ENCODE results near the gene DDX52. TPM values are rescaled to one million over a fixed set of nuclear protein-coding genes. Genes with fewer than 3 reads are reported as not detected.
"Not testable (repeated sequence)": the region's sequence is repeated elsewhere in the genome, so short reads cannot be mapped to it uniquely, and the experiment has no call there.

The DDX52 gene, protein sequence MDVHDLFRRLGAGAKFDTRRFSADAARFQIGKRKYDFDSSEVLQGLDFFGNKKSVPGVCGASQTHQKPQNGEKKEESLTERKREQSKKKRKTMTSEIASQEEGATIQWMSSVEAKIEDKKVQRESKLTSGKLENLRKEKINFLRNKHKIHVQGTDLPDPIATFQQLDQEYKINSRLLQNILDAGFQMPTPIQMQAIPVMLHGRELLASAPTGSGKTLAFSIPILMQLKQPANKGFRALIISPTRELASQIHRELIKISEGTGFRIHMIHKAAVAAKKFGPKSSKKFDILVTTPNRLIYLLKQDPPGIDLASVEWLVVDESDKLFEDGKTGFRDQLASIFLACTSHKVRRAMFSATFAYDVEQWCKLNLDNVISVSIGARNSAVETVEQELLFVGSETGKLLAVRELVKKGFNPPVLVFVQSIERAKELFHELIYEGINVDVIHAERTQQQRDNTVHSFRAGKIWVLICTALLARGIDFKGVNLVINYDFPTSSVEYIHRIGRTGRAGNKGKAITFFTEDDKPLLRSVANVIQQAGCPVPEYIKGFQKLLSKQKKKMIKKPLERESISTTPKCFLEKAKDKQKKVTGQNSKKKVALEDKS
- 50.7 TPM for polyA plus RNA-seq (2013, experiment 1 of 4)
- 63.1 TPM for polyA plus RNA-seq (2013, experiment 2 of 4)
- 38.5 TPM for polyA plus RNA-seq (2013, experiment 3 of 4)
- polyA plus RNA-seq (2013, experiment 4 of 4), result 47.9 TPM

DNA sequence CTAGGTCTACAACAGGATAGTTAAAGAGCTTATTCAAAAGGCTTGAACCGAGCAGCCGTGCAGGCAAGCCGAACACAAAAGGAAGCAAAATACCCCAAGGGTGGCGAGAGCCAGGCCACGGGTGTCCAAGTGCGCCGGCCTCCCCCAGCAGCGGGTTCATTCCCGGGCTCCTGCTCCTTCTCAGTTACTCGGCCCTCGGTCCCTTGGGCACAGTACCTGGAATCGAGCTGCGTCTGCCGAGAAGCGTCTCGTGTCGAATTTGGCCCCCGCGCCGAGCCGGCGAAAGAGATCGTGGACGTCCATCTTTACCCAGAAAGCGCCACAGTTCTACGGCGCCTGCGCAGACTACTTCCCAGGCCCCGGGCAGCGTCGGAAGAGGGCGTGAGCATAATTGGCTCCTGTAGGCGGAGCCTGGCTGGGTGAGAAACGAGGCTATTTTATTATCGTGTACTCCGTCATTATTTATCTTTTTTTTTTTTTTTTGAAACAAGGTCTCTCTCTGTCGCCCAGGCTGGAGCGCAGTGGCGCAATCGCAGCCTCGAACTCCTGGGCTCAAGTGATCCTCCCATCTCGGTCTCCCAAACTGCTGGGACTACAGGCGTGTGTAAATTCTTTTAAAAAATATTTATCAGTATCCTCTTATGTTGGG is at the start of gene DDX52:
Gene DDX52, minus strand, starts transcription at position 329 of the 649 bp plus-strand sequence. Its CDS starts 26 bp downstream, at position 303.
- H3K27ac ChIP-seq (ENCODE audit: insufficient read depth, low read depth, low read length, poor library complexity, severe bottlenecking), result peak within 1 kb of the TSS; percentile 65
- 0 to 1% methylated on average over 41 to 42 of the region's 43 CpGs for WGBS, 2 experiments
- peaks cover 8% of the 10 kb centered on the region for H3K4me1 ChIP-seq (ENCODE audit: control insufficient read depth, insufficient read depth, low read length)
- H3K9me3 ChIP-seq (ENCODE audit: control insufficient read depth, low read length), result no peaks in the 10 kb centered on the region
- peaks cover 44% of the 10 kb centered on the region for H3K27me3 ChIP-seq (ENCODE audit: control insufficient read depth, insufficient read depth, low read length, poor library complexity, severe bottlenecking)
- H3K4me3 ChIP-seq (ENCODE audit: insufficient read depth, low read depth, low read length), result peak within 1 kb of the TSS; percentile 86
- H3K36me3 ChIP-seq (ENCODE audit: control insufficient read depth, insufficient read depth, low read length), result peaks cover 13% of the 10 kb centered on the region

DNA sequence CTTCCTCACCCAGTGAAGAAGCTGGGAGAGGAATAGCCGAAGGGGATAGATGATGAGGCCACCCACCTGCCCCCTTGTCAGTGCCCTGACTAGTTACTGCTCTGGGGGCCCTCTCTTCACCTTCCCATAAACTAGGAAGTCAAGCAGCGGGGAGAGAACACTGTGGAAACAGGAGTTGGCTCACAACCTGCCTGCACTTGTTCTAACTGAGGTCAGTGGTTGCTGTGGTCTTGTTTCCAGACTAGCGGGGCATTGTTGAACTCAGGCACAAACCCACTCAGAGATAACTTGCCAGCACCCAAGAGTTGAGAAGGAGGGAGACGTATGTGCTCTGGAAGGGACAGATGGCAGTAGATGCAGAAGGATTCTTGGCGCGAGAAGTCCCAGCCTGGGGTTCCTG is 48.6 kb upstream of the DDX52 start:
- no peak overlapping the region for H3K27ac ChIP-seq (ENCODE audit: insufficient read depth, low read depth, low read length, poor library complexity, severe bottlenecking)
- 96 to 98% methylated on average over 6 of the region's 6 CpGs for WGBS, 2 experiments
- no peaks in the 10 kb centered on the region for H3K9me3 ChIP-seq (ENCODE audit: control insufficient read depth, low read length)
- no peaks in the 10 kb centered on the region for H3K27me3 ChIP-seq (ENCODE audit: control insufficient read depth, insufficient read depth, low read length, poor library complexity, severe bottlenecking)
- no peaks in the 10 kb centered on the region for H3K36me3 ChIP-seq (ENCODE audit: control insufficient read depth, insufficient read depth, low read length)
- no peak overlapping the region for H3K4me3 ChIP-seq (ENCODE audit: insufficient read depth, low read depth, low read length)
- H3K4me1 ChIP-seq (ENCODE audit: control insufficient read depth, insufficient read depth, low read length), result no peaks in the 10 kb centered on the region

DNA sequence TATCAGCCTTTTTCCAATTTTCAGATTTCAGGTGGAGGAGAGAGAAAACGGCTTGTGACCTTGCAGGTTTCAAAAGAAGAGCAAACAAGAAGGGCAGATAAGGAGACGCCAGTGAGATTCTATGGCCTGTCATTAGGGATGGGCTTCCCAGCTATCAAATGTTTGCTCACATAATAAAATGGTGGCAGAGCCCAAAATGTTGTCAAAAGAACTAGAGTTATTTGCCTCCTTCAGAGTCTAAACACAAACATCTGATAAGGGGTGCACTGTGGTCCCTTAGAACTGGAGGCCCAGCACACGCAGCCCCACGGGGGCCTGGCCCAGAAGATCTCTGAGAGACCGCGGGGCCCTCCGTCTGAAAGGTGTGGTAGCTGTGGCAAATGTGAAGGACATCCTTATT is 46.1 kb upstream of the DDX52 start:
- WGBS, 2 experiments, result 93 to 96% methylated on average over 7 of the region's 7 CpGs

DNA sequence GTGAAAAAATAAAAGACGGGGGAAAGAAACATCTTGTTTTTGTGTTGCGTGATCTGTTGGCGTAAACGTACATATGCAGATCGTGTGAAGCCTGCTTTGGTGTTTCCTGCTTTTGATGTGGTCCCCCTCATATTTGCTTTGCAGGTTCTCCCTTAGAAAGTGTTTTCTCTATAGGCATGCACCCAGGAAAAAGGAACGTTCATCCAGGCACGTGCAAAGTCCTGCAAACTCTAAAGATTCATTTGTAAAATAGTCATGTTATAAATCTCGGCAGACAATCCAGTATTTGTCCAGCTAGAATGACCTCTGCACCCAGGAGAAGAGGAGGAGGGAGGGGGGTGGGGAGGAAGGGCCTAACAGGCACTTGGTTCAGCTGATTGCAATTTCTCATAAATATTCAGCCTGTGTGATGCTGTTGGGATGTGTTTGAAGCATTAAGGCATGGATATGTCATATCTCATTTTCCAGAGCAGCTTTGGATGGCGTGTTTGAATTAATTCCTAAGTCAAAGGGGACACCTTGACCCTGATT is 40.3 kb upstream of the DDX52 start:
- H3K4me3 ChIP-seq (ENCODE audit: insufficient read depth, low read depth, low read length), result no peak overlapping the region
- WGBS, 2 experiments, result 95 to 96% methylated on average over 9 of the region's 9 CpGs
- H3K27ac ChIP-seq (ENCODE audit: insufficient read depth, low read depth, low read length, poor library complexity, severe bottlenecking), result no peak overlapping the region

More for the DNA sequence above, 46.1 kb upstream of the DDX52 start:
- Histone ChIP-seq H3K36me3 (ENCODE audit: control insufficient read depth, insufficient read depth, low read length) (no peaks in the 10 kb centered on the region), H3K4me1 (ENCODE audit: control insufficient read depth, insufficient read depth, low read length) (no peaks in the 10 kb centered on the region), H3K9me3 (ENCODE audit: control insufficient read depth, low read length) (no peaks in the 10 kb centered on the region), H3K4me3 (ENCODE audit: insufficient read depth, low read depth, low read length) (no peak overlapping the region), H3K27me3 (ENCODE audit: control insufficient read depth, insufficient read depth, low read length, poor library complexity, severe bottlenecking) (no peaks in the 10 kb centered on the region), H3K27ac (ENCODE audit: insufficient read depth, low read depth, low read length, poor library complexity, severe bottlenecking) (no peak overlapping the region)

DNA sequence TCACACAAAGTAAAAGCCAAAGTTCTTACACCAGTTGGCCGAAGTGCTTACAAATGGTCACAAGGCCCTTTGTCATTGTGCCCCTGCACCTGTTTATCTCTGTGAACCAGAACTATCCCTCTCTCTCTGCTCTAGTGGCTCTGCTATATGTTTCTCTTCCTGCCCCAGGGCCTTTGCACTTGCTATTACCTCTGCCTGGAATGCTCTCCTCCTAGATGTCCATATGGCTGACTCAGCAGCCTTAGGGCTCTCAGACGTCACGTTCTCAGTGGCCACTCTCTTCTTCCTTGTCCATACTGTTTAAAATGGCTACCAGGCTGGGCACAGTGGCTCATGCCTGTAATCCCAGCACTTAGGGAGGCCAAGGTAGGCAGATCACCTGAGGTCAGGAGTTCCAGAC is 38.8 kb upstream of the DDX52 start:
- WGBS, 2 experiments, result 88 to 90% methylated on average over 3 of the region's 3 CpGs
- Histone ChIP-seq H3K4me1 (ENCODE audit: control insufficient read depth, insufficient read depth, low read length) (no peaks in the 10 kb centered on the region), H3K9me3 (ENCODE audit: control insufficient read depth, low read length) (no peaks in the 10 kb centered on the region), H3K4me3 (ENCODE audit: insufficient read depth, low read depth, low read length) (no peak overlapping the region), H3K36me3 (ENCODE audit: control insufficient read depth, insufficient read depth, low read length) (no peaks in the 10 kb centered on the region), H3K27me3 (ENCODE audit: control insufficient read depth, insufficient read depth, low read length, poor library complexity, severe bottlenecking) (no peaks in the 10 kb centered on the region), H3K27ac (ENCODE audit: insufficient read depth, low read depth, low read length, poor library complexity, severe bottlenecking) (no peak overlapping the region)

More for the DNA sequence above, 40.3 kb upstream of the DDX52 start:
- Histone ChIP-seq H3K9me3 (ENCODE audit: control insufficient read depth, low read length) (no peaks in the 10 kb centered on the region), H3K36me3 (ENCODE audit: control insufficient read depth, insufficient read depth, low read length) (no peaks in the 10 kb centered on the region), H3K27me3 (ENCODE audit: control insufficient read depth, insufficient read depth, low read length, poor library complexity, severe bottlenecking) (no peaks in the 10 kb centered on the region), H3K4me1 (ENCODE audit: control insufficient read depth, insufficient read depth, low read length) (no peaks in the 10 kb centered on the region)

DNA sequence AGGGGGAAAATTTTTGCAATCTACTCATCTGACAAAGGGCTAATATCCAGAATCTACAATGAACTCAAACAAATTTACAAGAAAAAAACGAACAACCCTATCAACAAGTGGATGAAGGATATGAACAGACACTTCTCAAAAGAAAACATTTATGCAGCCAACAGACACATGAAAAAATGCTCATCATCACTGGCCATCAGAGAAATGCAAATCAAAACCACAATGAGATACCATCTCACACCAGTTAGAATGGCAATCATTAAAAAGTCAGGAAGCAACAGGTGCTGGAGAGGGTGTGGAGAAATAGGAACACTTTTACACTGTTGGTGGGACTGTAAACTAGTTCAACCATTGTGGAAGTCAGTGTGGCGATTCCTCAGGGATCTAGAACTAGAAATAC is 36.7 kb upstream of the DDX52 start:
- not testable (repeated sequence) for H3K27ac ChIP-seq (ENCODE audit: insufficient read depth, low read depth, low read length, poor library complexity, severe bottlenecking); H3K9me3 ChIP-seq (ENCODE audit: control insufficient read depth, low read length); H3K4me3 ChIP-seq (ENCODE audit: insufficient read depth, low read depth, low read length); H3K27me3 ChIP-seq (ENCODE audit: control insufficient read depth, insufficient read depth, low read length, poor library complexity, severe bottlenecking); H3K36me3 ChIP-seq (ENCODE audit: control insufficient read depth, insufficient read depth, low read length); H3K4me1 ChIP-seq (ENCODE audit: control insufficient read depth, insufficient read depth, low read length)
- no CpG with 5 or more reads among the region's 2 CpGs for WGBS, 2 experiments

DNA sequence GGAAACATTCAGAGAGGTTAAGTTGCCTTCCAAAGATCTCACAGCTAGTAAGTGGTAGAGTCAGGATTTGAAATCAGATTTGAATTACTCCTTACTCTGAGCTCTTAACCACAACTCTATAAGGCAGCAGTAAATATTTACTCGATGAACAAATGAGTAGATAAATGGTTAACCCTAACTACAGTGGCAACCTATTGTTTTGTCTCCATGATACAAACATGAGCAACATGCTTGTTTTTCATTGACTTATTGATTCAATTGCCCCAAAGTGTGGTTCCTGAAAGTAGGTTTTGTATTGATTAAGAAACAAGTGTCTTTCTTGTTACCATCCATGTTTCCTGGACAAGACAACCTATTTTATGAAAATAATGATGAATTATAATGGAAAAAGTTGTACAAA is 34.8 kb upstream of the DDX52 start:
- H3K36me3 ChIP-seq (ENCODE audit: control insufficient read depth, insufficient read depth, low read length), result no peaks in the 10 kb centered on the region
- H3K4me3 ChIP-seq (ENCODE audit: insufficient read depth, low read depth, low read length), result no peak overlapping the region
- no peaks in the 10 kb centered on the region for H3K9me3 ChIP-seq (ENCODE audit: control insufficient read depth, low read length)
- H3K4me1 ChIP-seq (ENCODE audit: control insufficient read depth, insufficient read depth, low read length), result no peaks in the 10 kb centered on the region
- no peak overlapping the region for H3K27ac ChIP-seq (ENCODE audit: insufficient read depth, low read depth, low read length, poor library complexity, severe bottlenecking)
- no peaks in the 10 kb centered on the region for H3K27me3 ChIP-seq (ENCODE audit: control insufficient read depth, insufficient read depth, low read length, poor library complexity, severe bottlenecking)
- WGBS, 2 experiments, result 100% methylated on average over 1 of the region's 1 CpG

DNA sequence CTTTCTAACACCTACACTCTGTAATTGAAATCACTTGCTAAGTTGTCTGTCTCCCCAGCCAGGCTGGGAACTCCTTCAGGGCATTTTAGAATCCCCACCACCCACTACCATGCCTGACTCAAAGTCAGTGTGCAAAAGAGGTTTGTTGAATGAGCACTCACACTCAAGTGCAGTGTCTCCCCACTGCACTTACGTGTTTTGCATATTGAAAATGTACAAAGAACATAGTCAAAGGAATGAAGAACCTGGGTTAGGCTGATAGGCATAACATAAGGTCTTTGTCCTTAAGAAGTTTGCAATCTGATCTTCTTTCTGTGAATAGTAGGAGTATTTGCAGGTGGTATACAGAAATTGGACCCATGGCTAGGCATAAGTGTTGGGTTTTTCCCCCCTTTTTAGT is 33.8 kb upstream of the DDX52 start:
- Histone ChIP-seq H3K9me3 (ENCODE audit: control insufficient read depth, low read length) (no peaks in the 10 kb centered on the region), H3K4me1 (ENCODE audit: control insufficient read depth, insufficient read depth, low read length) (no peaks in the 10 kb centered on the region), H3K27me3 (ENCODE audit: control insufficient read depth, insufficient read depth, low read length, poor library complexity, severe bottlenecking) (no peaks in the 10 kb centered on the region)

DNA sequence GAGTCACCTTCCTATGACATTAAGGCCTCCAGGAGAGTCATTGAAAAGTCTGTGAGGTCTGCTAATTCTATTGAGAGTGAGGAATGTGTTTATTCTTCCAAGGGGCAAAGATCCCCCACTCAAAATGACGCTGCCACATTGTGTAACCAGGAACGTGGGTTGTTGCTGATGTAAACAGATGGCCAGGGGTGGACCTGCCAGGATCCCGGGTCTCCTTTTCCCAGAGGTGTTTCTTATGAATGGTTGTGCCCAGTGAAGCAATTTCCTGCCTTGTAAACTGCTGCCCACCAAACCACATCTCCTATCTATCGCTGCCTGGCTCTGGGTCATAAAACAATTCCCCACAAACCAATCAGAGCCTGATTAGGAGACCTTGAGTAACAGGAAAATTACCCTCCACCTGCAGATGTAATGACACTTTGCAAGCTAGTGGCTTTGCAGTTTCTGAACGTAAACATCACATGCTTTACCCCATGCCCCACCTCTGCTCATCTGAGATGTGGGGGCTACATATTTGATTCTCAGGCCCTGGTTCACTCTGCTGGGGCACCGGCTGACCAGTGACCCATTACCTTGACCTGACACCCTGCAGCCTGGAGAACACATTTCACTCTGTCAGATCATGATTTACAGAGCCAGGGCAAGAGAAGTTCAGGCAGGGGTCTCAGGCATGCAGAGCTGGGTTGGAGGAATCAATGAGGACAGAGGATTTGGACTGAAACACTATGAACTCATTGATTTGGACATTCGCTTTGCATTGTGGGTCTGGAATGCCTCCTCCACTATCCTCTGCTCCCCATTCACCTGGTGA is 33.1 kb upstream of the DDX52 start:
- peak overlapping the region; percentile 50 for H3K27ac ChIP-seq (ENCODE audit: insufficient read depth, low read depth, low read length, poor library complexity, severe bottlenecking)
- 80 to 83% methylated on average over 7 of the region's 7 CpGs for WGBS, 2 experiments

More for the DNA sequence above, 33.8 kb upstream of the DDX52 start:
- H3K27ac ChIP-seq (ENCODE audit: insufficient read depth, low read depth, low read length, poor library complexity, severe bottlenecking), result no peak overlapping the region
- no peak overlapping the region for H3K4me3 ChIP-seq (ENCODE audit: insufficient read depth, low read depth, low read length)
- whole genome bisulfite sequencing, 2 experiments, result 91 to 100% methylated on average over 1 of the region's 1 CpG
- H3K36me3 ChIP-seq (ENCODE audit: control insufficient read depth, insufficient read depth, low read length), result no peaks in the 10 kb centered on the region

More for the DNA sequence above, 33.1 kb upstream of the DDX52 start:
- Histone ChIP-seq H3K4me1 (ENCODE audit: control insufficient read depth, insufficient read depth, low read length) (no peaks in the 10 kb centered on the region), H3K27me3 (ENCODE audit: control insufficient read depth, insufficient read depth, low read length, poor library complexity, severe bottlenecking) (no peaks in the 10 kb centered on the region), H3K36me3 (ENCODE audit: control insufficient read depth, insufficient read depth, low read length) (no peaks in the 10 kb centered on the region), H3K9me3 (ENCODE audit: control insufficient read depth, low read length) (no peaks in the 10 kb centered on the region), H3K4me3 (ENCODE audit: insufficient read depth, low read depth, low read length) (no peak overlapping the region)

Measured in ectodermal cell (in vitro differentiated cells).